Trophoblast cell (in vitro differentiated cells and primary cell): ENCODE data around the gene LRBA.

Source experiments
- DNase-seq, 2 donors: peaks; one replicate each; pipeline ENCODE4 v3.0.0-alpha.2; 2016
- H2AFZ ChIP-seq: 2 replicates; pipeline ENCODE4 v1.6.1; 2013; ENCODE audit warnings: low read length, moderate library complexity, mild to moderate bottlenecking; ENCODE audit not compliant: insufficient read depth, poor library complexity
- H2AK5ac ChIP-seq: 2 replicates; pipeline ENCODE4 v1.6.1; 2013; ENCODE audit warnings: mild to moderate bottlenecking, low read length
- H2BK120ac ChIP-seq: 2 replicates; pipeline ENCODE4 v1.6.1; 2013; ENCODE audit warnings: low read length, mild to moderate bottlenecking, moderate library complexity; ENCODE audit not compliant: insufficient read depth, poor library complexity
- H2BK12ac ChIP-seq: 2 replicates; pipeline ENCODE4 v1.6.1; 2013; ENCODE audit warnings: mild to moderate bottlenecking, low read length, moderate library complexity
- H2BK5ac ChIP-seq: 2 replicates; pipeline ENCODE4 v1.6.1; 2013; ENCODE audit warnings: low read length, low read depth, moderate library complexity, mild to moderate bottlenecking; ENCODE audit not compliant: poor library complexity
- H3K14ac ChIP-seq: 2 replicates; pipeline ENCODE4 v1.6.1; 2013; ENCODE audit warnings: mild to moderate bottlenecking, low read length
- H3K18ac ChIP-seq: 2 replicates; pipeline ENCODE4 v1.6.1; 2013; ENCODE audit warnings: mild to moderate bottlenecking, low read length
- H3K23ac ChIP-seq: 2 replicates; pipeline ENCODE4 v1.6.1; 2013; ENCODE audit warnings: low read length
- H3K27ac ChIP-seq: 2 replicates; pipeline ENCODE4 v1.5.1; 2013; ENCODE audit warnings: low read depth, mild to moderate bottlenecking, inconsistent platforms, low read length, moderate library complexity
- H3K27me3 ChIP-seq: 2 replicates; pipeline ENCODE4 v1.6.1; 2013; ENCODE audit warnings: inconsistent platforms, mild to moderate bottlenecking, low read length, moderate library complexity; ENCODE audit not compliant: insufficient read depth
- H3K36me3 ChIP-seq, 2 experiments: 1 replicate in 1 of 2; 2 replicates in 1 of 2; pipeline ENCODE4 v1.6.1; 2013; ENCODE audit warnings: low read length in 2 of 2, mild to moderate bottlenecking in 2 of 2, moderate library complexity in 1 of 2; ENCODE audit not compliant: insufficient read depth in 2 of 2, control insufficient read depth in 1 of 2
- H3K4ac ChIP-seq: 2 replicates; pipeline ENCODE4 v1.6.1; 2013; ENCODE audit warnings: low read depth, mild to moderate bottlenecking, low read length, moderate library complexity
- H3K4me1 ChIP-seq, 2 experiments: 1 replicate in 1 of 2; 2 replicates in 1 of 2; pipeline ENCODE4 v1.6.1; 2013; ENCODE audit warnings: low read length in 2 of 2, mild to moderate bottlenecking in 2 of 2, moderate library complexity in 1 of 2; ENCODE audit not compliant: insufficient read depth in 2 of 2, control insufficient read depth in 1 of 2
- H3K4me2 ChIP-seq: 2 replicates; pipeline ENCODE4 v1.6.1; 2013; ENCODE audit warnings: inconsistent platforms, mild to moderate bottlenecking, low read length, moderate library complexity
- H3K4me3 ChIP-seq: 2 replicates; pipeline ENCODE4 v1.5.1; 2013; ENCODE audit warnings: mild to moderate bottlenecking, low read depth, low read length, inconsistent platforms
- H3K79me1 ChIP-seq: one replicate; pipeline ENCODE4 v1.6.1; 2013; ENCODE audit warnings: low read length
- H3K79me2 ChIP-seq: 2 replicates; pipeline ENCODE4 v1.6.1; 2013; ENCODE audit warnings: low read length, mild to moderate bottlenecking; ENCODE audit not compliant: control insufficient read depth, insufficient read depth, poor library complexity
- H3K9ac ChIP-seq: 2 replicates; pipeline ENCODE4 v1.6.1; 2013; ENCODE audit warnings: mild to moderate bottlenecking, low read length
- H3K9me3 ChIP-seq: 2 replicates; pipeline ENCODE4 v1.6.1; 2013; ENCODE audit warnings: low read depth, mild to moderate bottlenecking, control low read depth, inconsistent platforms, low read length; ENCODE audit not compliant: insufficient read depth
- H4K12ac ChIP-seq: 2 replicates; pipeline ENCODE4 v1.6.1; 2013; ENCODE audit warnings: low read depth, mild to moderate bottlenecking, low read length, moderate library complexity
- H4K8ac ChIP-seq: 2 replicates; pipeline ENCODE4 v1.6.1; 2013; ENCODE audit warnings: low read depth, mild to moderate bottlenecking, low read length, moderate library complexity
- H4K91ac ChIP-seq: one replicate; pipeline ENCODE4 v1.6.1; 2013; ENCODE audit warnings: low read depth, mild to moderate bottlenecking, low read length, moderate library complexity
- WGBS: extraction: QIAGEN DNeasy Blood & Tissue Kit; methylation state at CpG from one replicate; pipeline ENCODE4 v1.1.7; 2013; ENCODE audit warnings: missing lambda C conversion rate; ENCODE audit not compliant: insufficient read length, insufficient coverage; ENCODE audit errors: extremely low coverage; 5-methylcytosine and 5-hydroxymethylcytosine counted together

LRBA gene

GRCh38 chr4:151012376-151012775 is 2.7 kb downstream of the LRBA start:
- Histone ChIP-seq H2BK5ac (no peak overlapping the region), H3K18ac (no peak overlapping the region), H4K8ac (no peak overlapping the region), H3K79me2 (peaks cover 8% of the 10 kb centered on the region), H3K36me3 (no peaks in the 10 kb centered on the region), H3K27ac (no peak overlapping the region), H3K4me2 (no peak overlapping the region), H2BK12ac (no peak overlapping the region), H3K79me1 (peaks cover 13% of the 10 kb centered on the region), H2AFZ (no peak overlapping the region), H3K4ac (no peak overlapping the region), H4K91ac (no peak overlapping the region), H3K14ac (no peak overlapping the region), H4K12ac (no peak overlapping the region), H3K4me1 (peaks cover 0 to 2% of the 10 kb centered on the region in 2 experiments), H3K4me3 (no peak overlapping the region), H2AK5ac (no peak overlapping the region), H3K23ac (no peak overlapping the region), H3K27me3 (no peaks in the 10 kb centered on the region), H3K9ac (no peak overlapping the region), H3K9me3 (no peaks in the 10 kb centered on the region), H2BK120ac (no peak overlapping the region)
- WGBS: no CpG with 5 or more reads among the region's 2 CpGs
- DNase-seq: no peak

- H3K9ac ChIP-seq: no peak overlapping the region
- no peak overlapping the region for H2BK5ac ChIP-seq
- no peak overlapping the region for H2BK12ac ChIP-seq
- H3K4me3 ChIP-seq: no peak overlapping the region
- H3K79me1 ChIP-seq: no peaks in the 10 kb centered on the region
- H4K91ac ChIP-seq: no peak overlapping the region
- no peaks in the 10 kb centered on the region for H3K36me3 ChIP-seq
- H3K79me2 ChIP-seq: no peaks in the 10 kb centered on the region
- H3K27ac ChIP-seq: no peak overlapping the region
- no peak overlapping the region for H2BK120ac ChIP-seq
- no peaks in the 10 kb centered on the region for H3K27me3 ChIP-seq
- H2AFZ ChIP-seq: no peak overlapping the region
- H3K14ac ChIP-seq: no peak overlapping the region
- H2AK5ac ChIP-seq: no peak overlapping the region
- H3K9me3 ChIP-seq: no peaks in the 10 kb centered on the region
- WGBS: no CpG with 5 or more reads among the region's 5 CpGs
- no peak overlapping the region for H4K12ac ChIP-seq
- H4K8ac ChIP-seq: no peak overlapping the region
- H3K4ac ChIP-seq: no peak overlapping the region
- no peak overlapping the region for H3K23ac ChIP-seq
- no peaks in the 10 kb centered on the region for H3K4me1 ChIP-seq
- H3K18ac ChIP-seq: no peak overlapping the region
- DNase-seq: no peak
- no peak overlapping the region for H3K4me2 ChIP-seq
Observed at GRCh38 chr4:151004222-151004621, 10.9 kb downstream of the LRBA start.

DNA sequence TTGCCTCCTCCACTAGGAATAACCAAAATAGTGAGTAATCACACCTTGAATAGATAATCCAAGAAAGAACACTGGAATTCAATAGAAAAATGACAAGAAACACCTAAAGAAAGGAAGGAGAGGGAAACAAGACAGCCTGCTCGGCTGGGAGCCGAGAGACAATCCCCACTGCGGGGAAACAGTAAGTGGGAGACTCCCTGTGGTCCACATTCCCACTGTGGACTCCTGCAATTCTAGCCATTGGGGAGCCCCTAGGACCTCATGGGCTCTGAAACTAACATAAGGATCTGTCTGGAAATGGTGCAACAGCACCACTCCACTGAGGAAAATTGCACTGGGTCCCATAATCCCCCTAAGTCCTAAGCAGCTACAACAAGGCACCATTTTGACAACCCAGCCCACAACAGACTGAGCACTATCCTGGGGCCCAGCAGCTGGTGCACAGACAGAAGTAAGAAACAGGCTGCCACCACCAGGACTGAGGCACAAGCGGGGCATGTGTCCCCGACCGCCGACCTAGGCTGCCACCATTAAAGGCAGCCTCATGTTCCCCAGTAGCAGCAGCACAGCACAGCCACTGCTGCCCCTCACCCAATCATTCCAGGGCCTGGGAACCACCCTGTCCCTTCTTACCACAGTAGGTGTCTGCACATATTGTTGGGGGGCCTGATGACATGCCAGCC is 14.2 kb downstream of the LRBA start:
- Histone ChIP-seq H3K9me3 (no peaks in the 10 kb centered on the region), H3K4me2 (no peak overlapping the region), H3K4me1 (no peaks in the 10 kb centered on the region), H4K91ac (no peak overlapping the region), H3K4me3 (peak overlapping the region; percentile 40), H3K79me1 (no peaks in the 10 kb centered on the region), H3K79me2 (no peaks in the 10 kb centered on the region), H2AFZ (no peak overlapping the region), H2BK5ac (no peak overlapping the region), H3K27ac (no peak overlapping the region), H3K9ac (peak overlapping the region; percentile 69), H4K12ac (no peak overlapping the region), H3K4ac (peak overlapping the region; percentile 8), H3K18ac (no peak overlapping the region), H3K27me3 (no peaks in the 10 kb centered on the region), H4K8ac (no peak overlapping the region), H3K14ac (no peak overlapping the region), H3K36me3 (no peaks in the 10 kb centered on the region), H2BK120ac (no peak overlapping the region), H2BK12ac (no peak overlapping the region), H3K23ac (no peak overlapping the region), H2AK5ac (no peak overlapping the region)
- WGBS: no CpG with 5 or more reads among the region's 7 CpGs
- no peak for DNase-seq

DNA sequence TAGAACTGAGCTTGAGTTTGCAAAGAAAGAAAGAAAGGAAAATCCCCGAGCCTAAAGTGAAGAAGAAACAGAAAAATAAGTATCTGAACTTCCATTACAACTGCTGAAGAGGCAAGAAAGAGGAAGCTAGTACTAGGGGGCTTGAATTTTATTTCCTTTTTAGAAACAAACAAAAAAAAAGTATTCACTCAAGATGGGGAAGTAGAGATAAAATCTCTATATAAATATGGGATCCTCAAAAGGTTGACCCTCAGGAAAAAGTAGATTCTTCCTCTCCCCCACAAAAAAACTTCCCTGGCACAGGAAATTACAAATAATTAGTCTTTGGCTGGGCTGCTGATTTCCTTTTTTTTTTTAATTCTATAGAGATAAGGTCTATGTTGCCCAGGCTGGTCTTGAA is 16.0 kb downstream of the LRBA start:
- no peak overlapping the region for H3K4me3 ChIP-seq
- no peak overlapping the region for H3K23ac ChIP-seq
- H4K8ac ChIP-seq: no peak overlapping the region
- DNase-seq: no peak
- no peak overlapping the region for H2AFZ ChIP-seq
- H3K27me3 ChIP-seq: no peaks in the 10 kb centered on the region
- no peak overlapping the region for H3K4ac ChIP-seq
- H3K18ac ChIP-seq: no peak overlapping the region
- no peak overlapping the region for H3K4me2 ChIP-seq
- no peak overlapping the region for H4K91ac ChIP-seq
- no peak overlapping the region for H3K14ac ChIP-seq
- H3K79me1 ChIP-seq: no peaks in the 10 kb centered on the region
- no peaks in the 10 kb centered on the region for H3K9me3 ChIP-seq
- no peak overlapping the region for H2BK12ac ChIP-seq
- no peak overlapping the region for H2BK120ac ChIP-seq
- no peaks in the 10 kb centered on the region for H3K4me1 ChIP-seq
- no peak overlapping the region for H2AK5ac ChIP-seq
- H3K79me2 ChIP-seq: no peaks in the 10 kb centered on the region
- no peak overlapping the region for H3K9ac ChIP-seq
- H3K36me3 ChIP-seq: no peaks in the 10 kb centered on the region
- no peak overlapping the region for H2BK5ac ChIP-seq
- WGBS: no CpG with 5 or more reads among the region's 1 CpG
- H3K27ac ChIP-seq: no peak overlapping the region
- H4K12ac ChIP-seq: no peak overlapping the region
